ENCODE results near the gene NINJ2.

NINJ2 gene

DNA sequence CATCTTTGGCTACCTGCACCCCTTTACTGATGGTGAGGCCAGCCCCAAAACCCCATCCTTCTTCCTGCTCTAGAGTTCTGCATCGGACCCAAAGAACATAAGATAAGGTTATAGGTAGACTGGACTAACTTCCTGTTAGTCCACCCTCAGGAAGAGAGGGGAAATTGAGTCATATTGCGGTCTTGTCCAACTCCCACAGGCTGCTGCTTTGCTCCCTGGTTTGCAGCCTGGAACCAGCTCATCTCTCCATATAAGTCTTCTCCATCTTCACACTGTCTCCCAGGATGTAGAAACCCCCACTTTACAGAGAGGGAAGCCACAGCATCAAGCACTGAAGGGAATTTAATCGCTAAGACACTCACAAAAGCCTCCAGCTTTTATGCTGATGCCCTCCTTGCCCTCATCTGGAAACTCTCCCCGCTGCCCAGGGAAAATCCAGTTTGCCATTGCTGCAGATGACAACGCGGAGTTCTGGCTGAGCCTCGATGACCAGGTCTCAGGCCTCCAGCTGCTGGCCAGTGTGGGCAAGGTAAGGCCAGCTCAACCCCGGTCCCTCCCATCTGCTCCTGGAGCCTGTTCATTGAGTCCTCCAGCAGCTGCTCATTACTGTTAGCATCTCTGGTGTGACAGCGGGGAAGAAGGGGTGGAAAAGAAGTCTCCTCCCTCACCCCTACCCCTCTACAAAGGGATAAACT is 118.2 kb downstream of the NINJ2 start:
- DNase-seq: no peak

- DNase-seq: no peak
These were observed 119.1 kb downstream of the NINJ2 start for GRCh38 chr12:544142-544541.

GRCh38 chr12:543114-543451 is 120.2 kb downstream of the NINJ2 start:
- DNase-seq: no peak

DNA sequence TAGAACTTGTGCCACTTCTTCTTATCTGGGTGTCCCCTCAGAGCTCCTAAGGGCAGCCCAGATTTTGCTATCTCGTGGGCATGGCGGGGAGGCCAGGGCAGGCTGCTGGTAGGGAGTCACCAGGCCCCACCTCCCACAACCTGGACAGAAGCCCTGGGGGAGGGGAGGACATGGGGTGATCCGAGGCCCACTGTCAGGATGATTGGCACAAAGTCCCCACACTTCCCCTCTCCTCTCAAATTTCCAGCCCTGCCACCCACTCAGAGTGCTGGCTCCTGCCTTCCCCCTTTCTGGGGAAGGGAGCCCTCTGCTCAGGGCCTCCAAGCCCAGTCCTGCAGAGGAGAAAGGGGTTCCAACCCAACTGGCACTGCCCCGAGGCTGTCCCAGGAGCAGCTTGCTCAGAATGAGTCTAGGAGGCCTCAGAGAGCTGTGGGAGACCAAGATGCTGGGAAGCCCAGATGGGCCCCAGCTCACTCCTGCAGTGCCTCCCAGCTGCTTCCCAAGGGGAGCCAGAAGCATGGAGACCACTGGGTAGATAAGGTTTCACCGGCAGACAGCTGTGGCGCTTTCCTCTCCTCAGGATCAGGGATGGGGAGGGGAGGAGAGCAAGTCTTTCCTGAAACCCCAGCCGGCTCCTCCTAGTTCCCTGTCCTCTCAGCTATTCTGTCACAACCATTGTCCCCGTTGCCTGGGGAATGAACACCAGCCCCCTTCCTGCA is 120.7 kb downstream of the NINJ2 start:
- DNase-seq: no peak

DNA sequence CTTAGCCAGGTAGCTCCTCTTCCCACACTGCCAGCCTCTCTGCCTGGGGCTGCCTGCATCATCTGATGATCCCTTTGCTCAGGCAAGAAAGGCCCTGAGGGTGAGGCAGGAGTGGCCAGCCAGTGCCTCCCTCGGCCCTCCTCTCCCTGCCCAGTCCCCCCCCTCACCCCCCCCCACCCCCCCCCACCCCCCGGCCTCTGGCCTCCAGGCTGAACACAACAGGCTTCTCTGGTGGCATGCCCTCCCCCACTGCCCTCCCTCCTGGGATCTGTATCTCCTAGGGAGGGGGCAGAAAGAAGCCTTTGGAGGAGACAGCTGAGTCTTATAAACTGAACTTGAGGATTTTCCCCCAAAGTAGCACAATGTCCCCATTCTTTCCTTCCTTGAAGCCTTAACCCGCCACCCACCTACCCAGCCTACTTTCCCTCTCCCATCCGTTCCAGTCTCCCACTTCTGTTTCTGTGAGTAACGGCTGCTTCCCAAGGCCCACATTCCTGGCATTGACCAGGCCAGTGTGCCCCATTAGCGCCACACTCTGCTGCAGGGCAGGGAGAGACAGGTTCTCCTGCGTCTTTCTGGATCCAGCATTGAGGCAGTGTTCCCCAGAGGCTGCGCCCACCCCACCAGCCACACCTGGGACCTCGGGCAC is 121.4 kb downstream of the NINJ2 start:
- no peak for DNase-seq

DNA sequence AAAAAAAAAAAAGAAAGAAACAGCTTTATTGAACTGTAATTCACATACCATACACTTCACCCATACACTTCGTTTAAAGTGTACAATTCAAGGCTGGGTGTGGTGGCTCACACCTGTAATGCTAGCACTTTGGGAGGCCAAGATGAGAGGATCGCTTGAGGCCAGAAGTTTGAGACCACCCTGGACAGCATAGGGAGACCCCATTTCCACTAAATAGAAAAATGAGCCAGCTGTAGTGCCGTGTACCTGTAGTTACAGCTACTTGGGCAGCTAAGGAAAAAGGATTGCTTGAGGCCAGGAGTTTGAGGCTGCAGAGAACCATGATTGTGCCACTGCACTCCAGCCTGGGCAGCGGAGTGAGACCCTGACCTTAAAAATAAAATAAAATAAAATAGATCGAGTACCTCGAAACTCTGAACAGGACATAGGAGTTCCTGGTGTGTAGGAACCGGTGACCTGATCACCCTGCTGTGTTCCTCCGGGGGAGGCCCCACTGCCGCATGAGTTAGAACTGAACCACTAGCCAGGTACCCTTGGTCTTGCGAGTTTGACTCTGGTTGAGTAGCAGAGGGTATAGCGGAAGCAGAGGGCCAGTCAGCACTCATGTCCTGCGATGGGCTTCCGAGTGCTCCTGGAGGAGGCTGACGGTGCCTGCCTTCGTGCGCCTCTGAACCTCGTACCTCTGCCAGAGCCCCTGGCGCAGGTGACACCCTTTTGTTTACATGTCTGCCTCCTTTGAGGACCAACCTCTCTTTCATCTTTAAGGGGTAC is 123.5 kb downstream of the NINJ2 start:
- no peak for DNase-seq

DNA sequence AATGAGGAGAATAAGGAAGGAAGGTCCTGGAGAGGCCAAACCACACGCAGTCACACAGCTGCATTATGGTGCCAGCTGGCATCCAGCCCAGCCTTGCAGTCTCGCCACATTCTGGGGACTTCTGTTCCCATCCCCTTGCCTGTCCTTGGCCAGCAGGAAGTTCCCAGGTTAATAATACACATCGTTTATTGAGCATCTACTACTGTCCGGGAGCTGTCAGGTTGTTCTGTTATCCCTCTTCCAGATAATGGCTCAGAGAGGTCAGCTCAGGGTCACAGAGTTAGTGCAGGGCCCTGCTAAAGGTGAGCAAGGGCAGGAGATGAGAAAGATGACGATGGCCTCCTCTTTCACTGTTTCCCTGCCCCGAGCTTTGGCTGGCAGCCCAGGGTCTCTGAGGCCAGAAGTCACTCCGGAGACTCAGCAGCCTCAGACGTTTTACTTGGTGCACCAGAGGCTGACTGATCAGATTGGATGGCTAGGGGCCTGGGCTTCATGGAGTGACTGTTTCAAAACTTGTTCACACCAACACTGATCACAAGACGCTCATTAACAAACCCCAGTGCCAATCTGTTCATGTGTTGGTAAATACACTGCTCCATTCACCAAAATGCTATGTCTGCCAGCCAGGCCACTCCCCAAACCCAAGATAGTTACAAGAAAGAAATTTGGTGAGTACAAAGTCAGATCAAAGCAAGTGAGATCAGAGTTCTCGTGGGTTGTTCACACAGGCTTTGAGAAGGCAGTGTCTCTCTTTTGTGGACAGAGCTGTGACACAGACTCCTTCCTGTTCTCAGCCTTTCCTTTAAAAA is 124.3 kb downstream of the NINJ2 start:
- DNase-seq: peak; percentile 71

DNA sequence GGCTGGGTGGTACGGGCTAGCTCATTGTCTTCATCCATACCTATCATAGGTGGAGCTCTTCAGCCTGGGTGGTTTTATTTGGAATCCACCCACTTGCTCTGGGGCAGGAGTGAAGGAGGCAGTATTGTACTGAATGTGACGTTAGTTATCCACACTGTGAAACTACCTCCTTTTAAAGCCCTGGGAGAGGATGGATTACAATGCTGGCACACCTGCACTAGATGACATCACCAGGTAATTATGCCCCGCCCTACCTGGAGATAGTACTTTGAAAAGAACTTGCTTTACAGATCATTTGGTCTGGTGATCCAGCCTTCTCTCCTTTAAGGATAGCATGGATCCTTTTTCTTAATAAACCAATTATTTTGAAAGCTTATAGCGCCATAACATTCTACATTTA is 125.5 kb downstream of the NINJ2 start:
- DNase-seq: no peak

DNA sequence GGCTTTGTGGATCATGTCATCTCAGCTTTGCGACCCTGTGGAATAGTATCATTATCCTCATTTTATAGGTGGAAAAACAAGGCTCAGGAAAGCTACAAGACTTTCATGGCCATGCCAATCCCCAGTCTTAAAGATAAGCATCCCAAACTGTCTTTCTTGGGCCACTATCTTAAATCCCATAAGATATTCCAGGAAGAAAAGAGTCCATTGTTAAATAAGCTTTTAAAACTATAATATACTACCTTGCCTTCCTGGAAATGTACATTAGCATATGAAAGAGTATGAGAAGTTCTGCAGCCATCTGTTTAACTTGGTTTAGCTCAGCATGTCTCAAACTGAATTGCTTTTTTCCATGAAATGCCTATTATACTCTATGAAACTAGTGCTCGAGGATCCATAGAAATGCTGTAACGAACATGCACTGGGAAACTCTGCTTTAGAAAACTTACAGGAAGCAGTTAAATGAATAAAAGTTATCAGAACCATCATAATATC is 126.4 kb downstream of the NINJ2 start:
- no peak for DNase-seq

- no peak for DNase-seq
These were observed 127.8 kb downstream of the NINJ2 start for GRCh38 chr12:535396-535795.

DNA sequence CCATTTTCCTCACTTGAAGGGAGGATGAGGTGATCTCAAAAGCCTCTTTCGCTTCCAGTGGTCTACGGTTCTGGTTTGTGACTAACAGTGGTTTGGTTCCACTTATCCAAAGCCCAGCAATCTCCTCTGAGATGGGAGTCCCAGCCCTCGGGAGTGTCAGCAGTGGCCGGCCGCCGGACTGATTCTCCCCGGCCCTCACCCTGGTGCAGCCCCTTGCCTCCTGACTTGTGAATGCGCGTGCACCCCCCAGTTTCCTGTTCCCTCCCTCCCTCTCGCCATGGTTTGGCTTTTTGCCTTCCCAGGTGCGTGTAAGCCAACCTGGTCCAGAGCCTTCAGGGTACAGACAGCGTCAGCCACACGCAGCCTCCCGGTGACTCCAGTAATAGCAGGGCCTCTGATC is 129.0 kb downstream of the NINJ2 start:
- no peak for DNase-seq

DNA sequence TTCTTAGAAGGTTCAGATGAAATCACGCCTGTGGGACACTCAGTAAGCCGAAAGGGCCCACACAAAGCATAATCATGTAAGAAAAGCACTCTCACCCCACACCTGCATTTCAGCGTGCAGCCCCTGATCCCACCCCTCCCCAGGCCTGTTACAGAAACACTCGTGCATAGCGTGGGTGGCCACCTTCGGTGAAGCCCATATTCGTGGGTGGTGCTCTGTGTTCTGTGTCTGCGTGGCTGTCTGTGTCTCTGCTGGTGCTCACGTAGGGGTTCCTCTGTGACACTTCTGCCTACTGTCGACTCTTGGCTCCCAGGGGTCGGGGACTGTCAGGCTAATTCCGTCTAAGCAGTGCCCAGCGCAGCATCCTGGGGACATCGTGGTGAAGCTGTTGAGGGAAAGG is 129.5 kb downstream of the NINJ2 start:
- DNase-seq: no peak

- DNase-seq: peak; percentile 92
These were observed 130.2 kb downstream of the NINJ2 start for GRCh38 chr12:532908-533565.

GRCh38 chr12:531951-532585 is 131.2 kb downstream of the NINJ2 start:
- DNase-seq: peak; percentile 47

DNA sequence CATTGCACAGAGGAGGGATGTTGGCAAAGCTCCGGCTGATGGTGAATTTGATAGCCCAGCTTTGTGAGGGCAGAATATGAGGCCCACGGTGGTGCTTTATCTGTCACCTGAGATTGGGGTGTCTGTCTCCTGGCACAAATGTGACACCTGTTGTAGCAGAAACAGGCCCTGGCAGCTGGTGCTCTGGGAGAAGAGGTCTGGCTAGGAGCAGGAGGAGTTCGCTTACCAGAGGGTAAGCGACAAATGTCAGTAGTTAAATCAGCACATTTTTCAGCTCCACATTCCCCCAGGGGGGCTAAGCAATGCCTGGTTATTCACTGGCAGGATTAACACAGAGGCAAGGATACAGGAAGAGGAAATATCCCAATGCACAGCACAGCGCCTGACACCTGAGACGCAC is 132.4 kb downstream of the NINJ2 start:
- DNase-seq: no peak

- peak; percentile 81 for DNase-seq
These were observed 132.9 kb downstream of the NINJ2 start for GRCh38 chr12:530308-530707.

DNA sequence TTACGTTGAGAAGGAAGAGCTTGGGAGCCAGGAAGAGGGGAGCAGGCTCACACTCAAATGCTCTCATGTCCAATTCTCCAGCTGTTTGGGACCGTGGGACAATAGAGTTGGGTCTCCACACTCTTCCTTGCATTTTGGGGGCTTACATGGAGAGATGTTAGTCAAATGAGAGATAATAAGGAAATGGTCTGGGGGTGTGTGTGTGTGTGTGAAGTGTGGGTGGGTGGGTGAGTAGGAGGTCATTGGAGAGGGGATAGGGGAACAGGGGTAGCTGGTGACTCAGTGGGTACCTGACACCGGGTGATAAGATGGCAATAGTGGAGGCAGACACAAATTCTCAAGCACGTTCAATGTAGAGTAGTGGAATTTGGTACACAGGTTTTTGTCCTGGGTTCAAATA is 135.5 kb downstream of the NINJ2 start:
- DNase-seq: no peak

DNA sequence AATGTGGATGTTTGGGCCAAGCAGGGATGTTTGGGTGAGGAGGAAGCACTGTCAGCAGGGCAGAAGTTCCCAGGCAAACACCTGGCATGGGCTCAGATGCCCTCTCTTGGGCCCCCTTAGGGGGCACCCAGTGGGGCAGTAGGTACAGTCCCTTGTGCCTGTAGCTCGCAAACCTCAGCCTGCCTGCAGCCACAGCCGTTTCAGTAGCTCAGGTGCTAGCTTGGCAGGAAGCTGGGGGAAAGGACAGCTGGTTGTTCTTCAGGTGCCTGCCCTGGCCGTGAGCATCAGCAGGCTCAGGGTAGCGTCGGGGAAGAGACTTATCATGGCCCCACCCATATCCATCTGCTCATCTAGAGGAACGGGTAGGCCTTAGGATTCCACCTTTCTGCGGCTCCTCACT is 136.0 kb downstream of the NINJ2 start:
- no peak for DNase-seq

- DNase-seq: no peak
These were observed 137.2 kb downstream of the NINJ2 start for GRCh38 chr12:526089-526488.

GRCh38 chr12:524167-524951 is 138.9 kb downstream of the NINJ2 start:
- no peak for DNase-seq
